Endothelial cell of hepatic sinusoid (primary cell): ENCODE data around the gene ZNF780B.
"Not testable (repeated sequence)": the region's sequence is repeated elsewhere in the genome, so short reads cannot be mapped to it uniquely, and the experiment has no call there.

Source experiments
- in situ Hi-C: cut with HindIII; loops from 2 replicates; pipeline ENCODE4 v1.10.0; 2017; ENCODE audit warnings: low sequenced_read_pairs

The ZNF780B gene

GRCh38 chr19:40053491-40053890, 2.5 kb downstream of the ZNF780B start:
- in situ Hi-C loops: loop anchor here (25.0 kb wide), 1 partner anchor 116 kb away; the partner anchor contains the start of gene FCGBP

DNA sequence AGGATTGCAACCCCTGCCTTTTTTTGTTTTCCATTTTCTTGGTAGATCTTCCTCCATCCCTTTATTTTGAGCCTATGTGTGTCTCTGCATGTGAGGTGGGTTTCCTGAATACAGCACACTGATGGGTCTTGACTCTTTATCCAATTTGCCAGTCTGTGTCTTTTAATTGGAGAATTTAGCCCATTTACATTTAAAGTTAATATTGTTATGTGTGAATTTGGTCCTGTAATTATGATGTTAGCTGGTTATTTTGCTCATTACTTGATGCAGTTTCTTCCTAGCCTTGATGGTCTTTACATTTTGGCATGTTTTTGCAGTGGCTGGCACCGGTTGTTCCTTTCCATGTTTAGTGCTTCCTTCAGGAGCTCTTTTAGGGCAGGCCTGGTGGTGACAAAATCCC, 14.3 kb downstream of the ZNF780B start:
- in situ Hi-C loops: not testable (repeated sequence)

- in situ Hi-C loops: not testable (repeated sequence)
Observed at GRCh38 chr19:40038047-40038446, 18.0 kb downstream of the ZNF780B start.

- in situ Hi-C loops: no loop called here
Observed at GRCh38 chr19:40035996-40036395, 20.0 kb downstream of the ZNF780B start.

GRCh38 chr19:40033989-40034560, 22.0 kb downstream of the ZNF780B start:
- in situ Hi-C loops: no loop called here

DNA sequence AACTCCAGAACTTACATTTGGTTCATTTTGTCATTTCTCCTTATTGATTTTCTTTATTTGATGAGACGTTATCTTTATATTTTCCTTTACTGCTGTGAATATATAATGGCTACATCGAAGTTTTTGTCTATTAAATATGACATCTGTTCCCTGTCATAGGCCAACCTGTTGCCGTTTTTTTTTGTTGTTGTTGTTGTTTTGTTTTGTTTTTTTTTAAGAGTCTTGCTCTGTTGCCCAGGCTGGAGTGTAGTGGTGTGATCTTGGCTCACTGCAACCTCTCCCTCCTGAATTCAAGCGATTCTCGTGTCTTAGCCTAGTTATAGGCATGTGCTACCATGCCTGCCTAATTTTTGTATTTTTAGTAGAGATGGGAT, 29.4 kb downstream of the ZNF780B start:
- in situ Hi-C loops: no loop called here

DNA sequence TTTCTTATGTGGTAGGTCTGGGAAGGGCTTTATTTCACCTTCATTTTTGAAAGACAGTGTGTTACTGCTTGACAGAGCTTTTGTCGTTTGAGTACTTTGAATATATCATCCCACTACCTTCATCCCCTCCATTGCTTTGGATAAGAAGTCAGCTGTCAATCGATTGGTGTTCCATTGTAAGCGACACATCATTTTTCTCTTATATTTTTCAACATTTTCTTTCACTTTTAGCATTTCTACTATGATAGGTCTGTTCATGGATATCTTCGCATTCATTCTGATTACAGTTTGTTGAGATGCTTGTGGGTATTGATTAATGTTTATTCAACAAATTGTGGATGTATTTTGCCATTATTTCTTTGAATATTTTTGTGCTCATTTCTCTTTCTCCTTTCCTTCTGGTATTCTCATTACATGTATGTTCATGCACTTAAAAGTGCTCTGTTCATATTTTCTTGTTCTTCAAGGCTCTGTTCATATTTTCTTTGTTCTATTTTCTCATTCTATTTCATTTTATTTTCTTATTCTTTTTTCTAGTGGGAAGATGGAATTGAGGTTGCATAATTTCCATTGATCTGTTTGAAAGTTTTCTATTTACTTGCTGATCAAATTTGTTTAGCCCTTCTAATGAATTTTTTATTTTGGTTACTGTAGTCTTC, 30.0 kb downstream of the ZNF780B start:
- in situ Hi-C loops: no loop called here

DNA sequence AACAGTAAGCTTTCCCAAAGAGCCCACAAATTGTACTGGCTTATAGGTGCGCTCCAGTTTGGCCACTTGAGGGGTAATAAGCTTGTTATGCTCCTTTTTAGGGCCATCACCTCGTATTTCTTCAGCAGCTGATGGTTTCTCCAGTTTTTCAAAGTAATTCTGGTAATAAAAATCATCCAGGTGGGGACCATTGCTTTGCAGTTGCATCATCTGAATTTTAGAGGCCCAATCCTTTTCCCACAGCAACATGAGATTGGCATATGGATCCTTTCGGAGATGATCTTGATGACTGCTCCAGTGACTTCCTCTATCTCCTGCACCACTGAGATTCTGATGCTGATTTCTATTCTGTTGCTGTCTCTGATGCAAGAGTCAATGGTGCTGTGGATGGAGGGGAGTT, 32.1 kb downstream of the ZNF780B start:
- in situ Hi-C loops: no loop called here

GRCh38 chr19:40013991-40014390, 42.0 kb downstream of the ZNF780B start:
- in situ Hi-C loops: no loop called here

DNA sequence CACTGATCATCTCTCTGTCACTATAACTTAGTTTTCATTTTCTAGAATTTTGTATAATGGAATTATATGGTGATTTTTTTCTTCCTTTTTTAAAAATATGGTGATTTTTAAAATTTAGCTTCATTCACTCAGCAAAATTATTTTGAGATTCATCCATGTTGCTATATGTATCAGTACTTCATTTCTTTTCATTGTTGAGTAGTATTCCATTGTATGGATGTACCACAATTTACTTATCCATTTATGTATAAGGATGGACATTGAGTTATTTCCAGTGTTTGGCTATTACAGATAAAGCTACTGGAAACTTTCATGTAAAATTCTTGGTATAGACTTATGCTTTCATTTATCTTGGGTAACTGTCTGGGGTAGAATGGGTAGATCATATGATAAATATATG, 46.4 kb downstream of the ZNF780B start:
- in situ Hi-C loops: no loop called here

GRCh38 chr19:40006273-40006691, 49.7 kb downstream of the ZNF780B start:
- in situ Hi-C loops: no loop called here

DNA sequence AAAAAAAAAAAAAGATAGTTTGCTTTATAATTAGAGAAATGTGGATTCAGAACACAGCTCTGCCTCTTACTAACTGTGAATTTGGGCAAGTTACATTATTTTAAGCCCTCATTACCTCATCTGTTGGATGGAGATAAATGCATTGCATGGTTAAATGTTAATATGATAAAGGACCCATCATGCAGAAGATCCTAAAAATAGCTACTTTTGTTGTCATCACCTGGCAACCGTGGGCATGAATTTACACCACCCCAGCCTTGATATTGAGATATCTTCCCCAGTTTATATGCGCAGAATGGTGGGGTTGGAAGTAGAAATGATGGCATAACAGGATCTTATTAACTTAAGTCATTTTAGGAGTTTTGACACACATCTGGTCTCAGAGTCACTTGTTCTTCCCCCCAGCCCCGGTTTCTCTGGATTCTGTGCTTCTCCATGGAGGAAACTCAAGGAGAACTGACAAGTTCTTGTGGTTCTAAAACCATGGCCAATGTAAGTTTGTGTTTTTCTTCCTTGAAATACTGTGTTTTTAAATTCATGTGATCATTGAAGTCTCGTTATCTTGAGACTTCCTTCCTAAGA, 50.2 kb downstream of the ZNF780B start:
- in situ Hi-C loops: no loop called here

- in situ Hi-C loops: no loop called here
Observed at GRCh38 chr19:39998501-39998900, 57.5 kb downstream of the ZNF780B start.

GRCh38 chr19:39997638-39998216, 58.3 kb downstream of the ZNF780B start:
- in situ Hi-C loops: no loop called here

GRCh38 chr19:39996811-39997637, 59.0 kb downstream of the ZNF780B start, which contains the start of gene ZNF546:
TSS of gene ZNF546 (plus strand) at chr19:39997060. CDS start at chr19:39998327, 1,267 bp downstream.
- in situ Hi-C loops: no loop called here

GRCh38 chr19:39996218-39996810, 59.7 kb downstream of the ZNF780B start:
- in situ Hi-C loops: no loop called here

GRCh38 chr19:39995794-39996193, 60.2 kb downstream of the ZNF780B start:
- in situ Hi-C loops: no loop called here

GRCh38 chr19:39994361-39994760, 61.7 kb downstream of the ZNF780B start:
- in situ Hi-C loops: no loop called here

DNA sequence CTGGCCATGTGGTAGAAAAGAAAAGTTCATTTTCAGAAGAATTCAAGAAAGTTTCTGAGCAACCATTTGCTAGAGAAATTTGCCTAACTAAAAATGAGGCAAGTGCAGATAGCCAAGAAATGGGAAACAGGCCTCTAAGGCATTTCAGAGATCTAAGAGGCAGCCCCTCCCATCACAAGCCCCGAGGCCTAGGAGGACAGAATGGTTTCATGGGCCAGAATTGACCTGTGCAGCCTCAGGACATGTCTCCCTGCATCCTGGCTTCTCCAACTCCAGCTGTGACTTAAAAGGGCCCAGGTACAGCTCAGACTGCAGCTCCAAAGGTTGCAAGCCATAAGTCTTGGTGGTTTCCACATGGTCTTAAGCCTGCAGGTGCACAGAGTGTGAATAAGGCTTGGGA, 62.4 kb downstream of the ZNF780B start:
- in situ Hi-C loops: no loop called here

GRCh38 chr19:39987596-39987995, 68.4 kb downstream of the ZNF780B start:
- in situ Hi-C loops: no loop called here

DNA sequence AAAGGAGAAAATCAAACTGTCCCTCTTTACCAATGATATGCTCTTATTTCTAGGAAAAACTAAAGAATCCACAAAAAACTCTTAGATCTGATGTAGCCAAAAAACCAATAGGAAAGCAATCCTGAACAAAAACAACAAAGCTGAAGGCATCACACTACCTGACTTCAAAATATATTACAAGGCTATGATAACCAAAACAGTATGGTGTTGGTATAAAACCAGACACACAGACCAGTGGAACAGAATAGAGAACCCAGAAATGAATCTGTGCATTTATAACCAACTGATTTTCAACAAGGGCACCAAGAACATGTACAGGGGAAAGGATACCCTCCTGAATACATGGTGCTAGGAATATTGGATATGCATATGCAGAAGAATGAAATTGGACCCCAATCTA, 68.9 kb downstream of the ZNF780B start:
- in situ Hi-C loops: no loop called here
